ENCODE results near the gene MED14. TPM values are rescaled to one million over a fixed set of nuclear protein-coding genes. Genes with fewer than 3 reads are reported as not detected.

The MED14 gene
- total RNA-seq, 1 experiment from 2014 or later: 4.5 TPM

GRCh38 chrX:40647307-40648197 lies 87.8 kb downstream of the MED14 start, which contains the start of gene CXorf38:
Gene CXorf38 (minus strand): TSS chrX:40647561. CDS start chrX:40647520, 41 bp downstream.
- Histone ChIP-seq H3K9me3 (no peaks in the 10 kb centered on the region), H3K27me3 (no peaks in the 10 kb centered on the region), H3K36me3 (peaks cover 5% of the 10 kb centered on the region; the same call in 1 of the 2 replicates), H3K4me3 (peak within 1 kb of the TSS; percentile 69)
- DNase-seq: peak; percentile 84

GRCh38 chrX:40646489-40647306 lies 88.6 kb downstream of the MED14 start:
- H3K36me3 ChIP-seq: peaks cover 5% of the 10 kb centered on the region; the same call in 1 of the 2 replicates
- DNase-seq: peak; percentile 31
- peak overlapping the region; percentile 69 for H3K4me3 ChIP-seq
- H3K27me3 ChIP-seq: no peaks in the 10 kb centered on the region
- H3K9me3 ChIP-seq: no peaks in the 10 kb centered on the region

DNA sequence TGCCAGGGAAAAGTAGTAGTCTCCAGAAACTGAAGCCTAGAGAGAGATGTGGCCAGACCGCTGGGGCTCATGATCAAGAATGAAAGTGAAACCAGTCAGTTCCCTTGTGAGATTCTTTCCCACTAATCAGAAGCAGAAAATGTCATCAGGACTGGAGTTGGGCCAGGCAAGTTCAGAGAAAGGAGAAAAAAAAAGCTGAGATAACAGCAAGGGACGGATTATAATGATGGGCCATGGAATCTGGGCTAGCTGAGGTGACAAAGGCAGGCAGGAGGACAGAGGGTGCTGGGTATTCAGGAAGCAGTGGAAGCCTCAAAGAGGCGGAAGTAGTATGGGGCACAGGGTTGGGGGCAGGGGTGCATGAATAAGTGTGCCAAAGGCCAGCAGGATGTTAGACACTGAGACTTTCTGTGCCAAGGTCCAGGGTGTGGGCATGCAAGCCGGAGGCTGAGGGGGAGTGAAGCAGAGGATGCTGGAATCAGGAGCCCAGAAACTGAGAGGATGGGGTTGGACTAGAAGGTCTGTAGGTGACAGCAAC lies 90.5 kb downstream of the MED14 start:
- Histone ChIP-seq H3K9me3 (no peaks in the 10 kb centered on the region), H3K27me3 (no peaks in the 10 kb centered on the region), H3K4me3 (peak overlapping the region; percentile 50), H3K36me3 (peaks cover 9% of the 10 kb centered on the region; the same call in 1 of the 2 replicates)
- peak; percentile 85 for DNase-seq

DNA sequence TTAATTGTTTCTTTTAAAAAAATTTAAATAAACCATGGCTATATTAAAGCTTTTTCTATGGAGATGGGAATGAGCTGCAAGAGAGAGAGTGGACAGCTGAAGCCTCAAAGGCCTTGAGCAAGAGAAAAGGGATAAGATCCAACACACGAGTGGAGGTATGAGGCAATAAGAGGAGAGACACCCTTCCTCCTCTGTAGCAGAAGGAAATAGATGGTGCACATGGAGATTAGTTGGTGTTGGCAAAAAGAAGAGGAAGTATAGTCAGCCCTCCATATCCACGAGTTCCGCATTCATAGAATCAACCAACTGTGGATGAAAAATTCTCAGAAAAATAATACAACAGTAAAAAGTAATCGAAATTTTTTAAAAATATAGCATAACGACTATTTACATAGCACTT lies 91.2 kb downstream of the MED14 start:
- Histone ChIP-seq H3K4me3 (peak overlapping the region; percentile 50), H3K27me3 (no peaks in the 10 kb centered on the region), H3K36me3 (peaks cover 12% of the 10 kb centered on the region; the same call in 1 of the 2 replicates), H3K9me3 (no peaks in the 10 kb centered on the region)
- DNase-seq: no peak

- H3K36me3 ChIP-seq: peaks cover 36% of the 10 kb centered on the region
- no peaks in the 10 kb centered on the region for H3K9me3 ChIP-seq
- H3K4me3 ChIP-seq: no peak overlapping the region
- H3K27me3 ChIP-seq: no peaks in the 10 kb centered on the region
- DNase-seq: no peak
Measured at GRCh38 chrX:40637687-40638086, 97.7 kb downstream of the MED14 start.

DNA sequence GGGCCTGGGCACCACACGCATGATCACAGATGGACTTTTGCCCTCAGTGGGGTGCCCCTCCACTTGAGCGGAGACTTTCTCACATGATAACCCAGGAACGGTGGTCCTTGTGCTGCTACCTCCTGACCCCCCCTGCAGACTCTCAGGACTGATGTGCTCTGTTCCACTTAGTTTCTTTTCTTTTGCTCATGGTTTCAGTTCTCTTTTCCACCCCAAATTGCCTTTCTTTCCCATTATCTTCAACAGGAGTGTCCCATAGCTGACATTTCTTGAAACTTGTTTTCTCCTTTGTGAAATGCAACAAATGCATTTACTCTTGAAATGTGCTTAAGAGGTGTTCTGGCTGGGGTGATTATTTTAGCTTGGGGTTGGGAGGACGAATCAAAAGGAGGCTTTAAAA lies 103.1 kb downstream of the MED14 start:
- no peak for DNase-seq
- Histone ChIP-seq H3K27me3 (no peaks in the 10 kb centered on the region), H3K4me3 (no peak overlapping the region), H3K9me3 (no peaks in the 10 kb centered on the region), H3K36me3 (peaks cover 25% of the 10 kb centered on the region)

DNA sequence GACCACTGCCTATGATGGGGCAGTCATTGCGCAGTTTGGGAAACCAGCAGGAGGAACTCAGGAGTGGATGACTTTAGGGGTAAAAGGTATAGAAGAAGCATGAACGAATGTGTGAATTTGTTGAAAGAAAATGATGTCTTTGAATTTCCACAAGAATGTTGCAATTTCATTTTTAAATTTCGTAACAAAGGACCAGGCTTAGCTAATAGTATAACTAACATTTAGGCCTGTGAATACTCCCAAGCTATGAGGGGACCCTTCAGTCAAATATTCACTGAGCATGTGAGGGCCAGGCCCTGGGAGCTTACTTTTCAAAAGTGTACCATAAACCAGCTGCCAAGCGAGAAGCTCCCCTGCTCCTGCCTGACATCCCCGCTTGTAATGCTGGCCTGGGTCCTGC lies 106.8 kb downstream of the MED14 start:
- Histone ChIP-seq H3K36me3 (peaks cover 5% of the 10 kb centered on the region), H3K4me3 (no peak overlapping the region), H3K9me3 (no peaks in the 10 kb centered on the region), H3K27me3 (no peaks in the 10 kb centered on the region)
- no peak for DNase-seq

DNA sequence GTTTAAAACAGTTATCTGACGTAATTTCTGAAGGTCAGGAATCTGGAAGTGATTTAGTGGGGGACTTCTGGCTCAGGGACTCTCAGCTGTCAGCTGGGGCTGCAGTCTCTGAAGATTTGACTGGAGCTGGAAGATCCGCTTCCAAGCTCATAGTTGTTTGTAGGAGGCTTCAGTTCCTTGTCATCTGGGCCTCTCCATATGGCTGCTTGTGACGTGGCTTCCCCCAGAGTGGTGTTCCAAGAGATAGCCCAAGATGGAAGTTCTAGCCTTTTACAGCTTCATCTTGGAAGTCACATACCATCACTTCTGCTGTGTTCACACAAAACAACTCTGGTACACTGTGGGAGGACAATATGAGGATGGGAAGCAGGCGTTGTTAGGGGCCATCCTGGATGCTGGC lies 110.0 kb downstream of the MED14 start:
- DNase-seq: no peak
- Histone ChIP-seq H3K9me3 (no peaks in the 10 kb centered on the region), H3K27me3 (no peaks in the 10 kb centered on the region), H3K36me3 (peaks cover 2% of the 10 kb centered on the region), H3K4me3 (no peak overlapping the region)

- Histone ChIP-seq H3K27me3 (no peaks in the 10 kb centered on the region), H3K9me3 (no peaks in the 10 kb centered on the region), H3K36me3 (no peaks in the 10 kb centered on the region; the same call in 1 of the 2 replicates), H3K4me3 (no peak overlapping the region)
- DNase-seq: no peak
Measured at GRCh38 chrX:40623665-40624064, 111.7 kb downstream of the MED14 start.

DNA sequence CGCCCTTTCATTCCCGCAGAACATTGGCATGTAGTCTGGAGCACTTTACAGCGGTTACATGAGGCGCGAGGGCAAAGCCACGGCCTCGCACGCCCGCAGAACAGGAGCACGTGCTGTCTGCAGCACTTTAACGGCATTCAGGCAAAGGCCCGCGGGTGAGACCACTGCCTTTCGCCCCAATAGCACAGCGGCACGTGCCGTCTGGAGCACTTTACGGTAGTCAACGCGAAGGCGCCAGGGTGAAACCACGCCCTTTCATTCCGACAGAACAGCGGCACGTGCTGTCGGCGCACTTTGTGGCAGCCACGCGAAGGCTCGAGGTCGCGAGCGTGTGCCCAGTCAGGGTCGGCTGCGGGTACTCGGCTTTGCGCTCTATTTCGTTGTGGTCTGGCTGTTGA lies 112.2 kb downstream of the MED14 start, which contains the start of gene MPC1L:
Gene MPC1L, plus strand, starts transcription at position 290 of the 398 bp plus-strand sequence. CDS start 138 bp downstream, outside the sequence.
- Histone ChIP-seq H3K4me3 (no peak within 1 kb of the TSS), H3K9me3 (no peaks in the 10 kb centered on the region), H3K36me3 (no peaks in the 10 kb centered on the region; the same call in 1 of the 2 replicates), H3K27me3 (no peaks in the 10 kb centered on the region)
- DNase-seq: no peak

DNA sequence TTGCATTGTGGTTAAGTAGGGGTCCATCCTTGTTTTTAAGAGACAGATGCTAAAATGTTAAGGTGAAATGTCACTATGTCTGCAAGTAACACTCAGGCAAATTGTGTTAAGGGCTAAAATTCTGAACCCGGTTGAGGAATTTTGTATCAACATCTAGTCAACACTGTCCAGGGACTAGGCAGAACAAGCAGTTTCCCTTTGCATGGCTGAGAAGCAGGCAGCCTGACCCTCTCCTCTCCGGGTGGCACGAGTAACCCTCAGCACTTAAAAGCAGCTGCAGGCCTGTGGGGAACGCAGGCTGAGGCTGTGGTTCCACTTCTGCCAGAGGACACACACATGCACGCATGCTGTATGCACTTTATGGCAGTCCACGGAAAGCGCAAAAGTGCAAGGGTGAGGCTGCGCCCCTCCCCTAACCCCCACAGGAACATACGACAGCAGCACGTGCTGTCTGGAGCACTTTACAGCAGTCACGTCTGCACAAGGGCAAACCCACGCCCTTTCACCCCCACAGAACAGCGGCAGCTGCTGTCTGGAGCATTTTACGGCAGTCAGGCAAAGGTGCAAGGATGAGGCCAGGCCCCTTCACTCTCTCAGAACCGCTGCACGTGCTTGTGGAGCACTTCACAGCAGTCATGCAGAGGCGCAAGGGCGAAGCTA lies 112.7 kb downstream of the MED14 start:
- DNase-seq: no peak
- Histone ChIP-seq H3K27me3 (no peaks in the 10 kb centered on the region), H3K9me3 (no peaks in the 10 kb centered on the region), H3K4me3 (no peak overlapping the region), H3K36me3 (no peaks in the 10 kb centered on the region; the same call in 1 of the 2 replicates)

- Histone ChIP-seq H3K4me3 (no peak overlapping the region), H3K36me3 (no peaks in the 10 kb centered on the region), H3K27me3 (no peaks in the 10 kb centered on the region), H3K9me3 (no peaks in the 10 kb centered on the region)
- no peak for DNase-seq
Measured at GRCh38 chrX:40617566-40617965, 117.8 kb downstream of the MED14 start.

DNA sequence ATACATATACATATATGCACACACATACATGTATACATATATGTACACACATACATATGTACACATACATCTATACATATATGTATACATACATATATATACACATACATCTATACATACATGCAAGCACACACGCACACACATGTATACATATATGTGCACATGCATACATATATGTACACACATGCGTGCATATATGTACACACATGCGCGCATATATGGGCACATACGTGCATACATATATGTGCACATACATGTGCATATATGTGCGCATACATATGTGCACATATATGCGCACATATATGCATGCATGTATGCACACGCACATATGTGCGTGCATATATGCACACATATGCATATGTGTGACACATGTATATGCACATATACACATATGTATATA lies 119.4 kb downstream of the MED14 start:
- Histone ChIP-seq H3K27me3 (no peaks in the 10 kb centered on the region), H3K9me3 (no peaks in the 10 kb centered on the region), H3K4me3 (no peak overlapping the region), H3K36me3 (no peaks in the 10 kb centered on the region)
- DNase-seq: no peak

DNA sequence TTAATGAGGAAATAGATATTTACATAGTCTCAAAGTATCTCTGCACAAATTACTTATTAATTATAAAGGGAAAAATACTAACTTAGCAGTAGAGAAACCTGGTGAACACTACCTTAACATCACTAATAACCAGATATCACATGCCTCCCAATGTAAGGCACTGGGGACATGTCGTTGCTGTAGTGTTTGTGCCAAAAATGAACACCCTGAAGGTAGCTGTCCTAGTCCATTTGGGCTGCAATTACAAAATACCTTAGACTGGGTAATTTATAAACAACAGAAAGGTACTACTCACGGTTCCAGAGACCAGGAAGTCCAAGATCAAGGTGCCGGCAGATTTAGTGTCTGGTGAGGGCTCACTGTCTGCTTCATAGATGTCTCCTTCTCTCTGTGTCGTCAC lies 122.8 kb downstream of the MED14 start:
- no peaks in the 10 kb centered on the region for H3K27me3 ChIP-seq
- DNase-seq: no peak
- H3K9me3 ChIP-seq: no peaks in the 10 kb centered on the region
- H3K4me3 ChIP-seq: no peak overlapping the region
- no peaks in the 10 kb centered on the region for H3K36me3 ChIP-seq

GRCh38 chrX:40607381-40607780 lies 128.0 kb downstream of the MED14 start:
- Histone ChIP-seq H3K9me3 (no peaks in the 10 kb centered on the region), H3K36me3 (no peaks in the 10 kb centered on the region), H3K27me3 (no peaks in the 10 kb centered on the region), H3K4me3 (no peak overlapping the region)
- no peak for DNase-seq

DNA sequence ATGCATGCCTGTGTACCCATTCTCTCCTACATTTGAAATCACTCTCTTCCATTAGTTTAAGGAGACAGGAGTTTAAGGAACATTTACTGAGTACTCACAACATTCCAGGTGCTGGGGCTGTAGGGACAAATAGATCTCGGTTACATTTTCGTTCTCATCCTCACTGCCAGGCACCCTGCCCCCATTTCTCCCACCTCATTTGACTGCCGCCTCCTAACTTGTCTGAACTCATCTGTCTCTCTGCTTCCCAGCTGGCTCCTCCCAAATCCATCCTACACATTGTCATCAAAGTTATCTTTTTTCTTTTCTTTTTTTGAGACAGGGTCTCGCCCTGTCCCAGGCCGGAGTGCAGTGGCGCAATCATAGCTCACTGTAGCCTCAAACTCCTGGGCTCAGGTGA lies 131.9 kb downstream of the MED14 start:
- Histone ChIP-seq H3K4me3 (no peak overlapping the region), H3K36me3 (no peaks in the 10 kb centered on the region; the same call in 1 of the 2 replicates), H3K27me3 (no peaks in the 10 kb centered on the region), H3K9me3 (no peaks in the 10 kb centered on the region)
- no peak for DNase-seq

All from MG63 (cell line).